Activated CD4-positive, alpha-beta T cell treated with anti-CD3 and anti-CD28 coated beads, Interleukin-2, amount 50 U/mL, for 1 hour (primary cell): Measurements from ENCODE around the gene MYO1D.
A peak's percentile ranks its signal among the peaks of the same experiment; 100 is the strongest.

Source experiments
- DNase-seq: peaks from one replicate; pipeline ENCODE4 v3.0.0-alpha.2; 2020

Gene MYO1D

DNA sequence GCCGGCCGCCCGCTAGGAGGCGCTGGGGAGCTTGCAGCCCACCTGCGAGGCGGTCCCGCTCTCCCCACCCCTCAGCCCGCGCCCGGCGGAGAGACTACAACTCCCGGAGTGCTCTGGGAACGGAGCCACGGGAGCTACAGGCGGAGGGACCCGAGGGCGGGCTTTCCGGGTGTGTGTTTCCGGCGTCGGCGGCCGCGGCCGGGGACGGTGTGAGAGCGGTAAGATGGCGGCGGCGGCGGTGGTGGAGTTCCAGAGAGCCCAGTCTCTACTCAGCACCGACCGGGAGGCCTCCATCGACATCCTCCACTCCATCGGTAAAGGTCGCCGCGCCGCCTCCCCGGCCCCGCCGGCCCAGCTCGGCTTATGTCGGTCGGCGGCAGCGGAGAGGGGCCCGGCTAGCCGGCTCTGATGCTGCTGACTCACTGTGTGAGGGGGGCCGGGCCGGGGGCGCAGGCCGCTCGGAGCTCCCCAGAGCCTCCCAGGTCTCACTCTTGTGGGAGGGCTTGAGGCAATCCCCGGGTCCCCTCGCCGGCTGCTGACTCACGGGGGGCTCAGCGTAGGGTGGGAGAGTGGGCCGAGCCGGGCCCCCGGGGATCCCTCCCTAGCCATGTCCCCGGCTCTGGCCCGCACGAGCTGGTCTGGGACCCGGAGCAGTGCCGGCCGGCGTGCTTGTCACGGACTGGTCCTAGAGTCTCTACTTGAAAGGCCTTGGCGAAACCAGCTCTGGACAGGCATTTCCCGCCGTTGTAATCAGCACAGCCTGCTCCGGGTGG, 432.4 kb downstream of the MYO1D start, which contains the start of gene PSMD11:
Gene PSMD11 (plus strand): TSS at position 210 of the 773 bp plus-strand sequence. CDS start 14 bp downstream, at position 224.
- DNase-seq: peak; percentile 99

DNA sequence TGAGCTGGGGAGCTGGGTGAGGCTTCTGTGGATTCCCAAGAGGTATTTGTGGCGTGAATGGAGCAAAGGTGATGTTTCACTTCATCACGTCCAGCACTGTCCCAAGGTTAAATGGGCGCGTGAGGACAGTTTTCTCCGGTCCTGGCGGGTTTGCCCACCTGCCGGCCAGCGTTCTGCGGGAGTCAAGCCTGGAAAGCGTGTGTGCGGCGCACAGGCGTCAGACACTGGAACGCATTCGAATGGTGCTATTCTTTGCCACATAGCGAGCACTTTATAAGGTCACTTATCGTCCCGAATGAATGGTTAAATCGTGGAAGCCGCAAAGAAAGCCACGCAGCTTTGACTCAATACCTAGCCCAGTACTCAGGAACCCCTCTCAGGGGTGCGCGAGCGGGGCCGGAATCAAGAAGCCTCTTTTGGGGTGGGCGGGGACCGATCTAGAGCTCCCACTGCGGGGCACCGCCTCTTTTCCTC, 433.1 kb downstream of the MYO1D start:
- no peak for DNase-seq
